ENCODE results near the gene RINT1.

The RINT1 gene

DNA sequence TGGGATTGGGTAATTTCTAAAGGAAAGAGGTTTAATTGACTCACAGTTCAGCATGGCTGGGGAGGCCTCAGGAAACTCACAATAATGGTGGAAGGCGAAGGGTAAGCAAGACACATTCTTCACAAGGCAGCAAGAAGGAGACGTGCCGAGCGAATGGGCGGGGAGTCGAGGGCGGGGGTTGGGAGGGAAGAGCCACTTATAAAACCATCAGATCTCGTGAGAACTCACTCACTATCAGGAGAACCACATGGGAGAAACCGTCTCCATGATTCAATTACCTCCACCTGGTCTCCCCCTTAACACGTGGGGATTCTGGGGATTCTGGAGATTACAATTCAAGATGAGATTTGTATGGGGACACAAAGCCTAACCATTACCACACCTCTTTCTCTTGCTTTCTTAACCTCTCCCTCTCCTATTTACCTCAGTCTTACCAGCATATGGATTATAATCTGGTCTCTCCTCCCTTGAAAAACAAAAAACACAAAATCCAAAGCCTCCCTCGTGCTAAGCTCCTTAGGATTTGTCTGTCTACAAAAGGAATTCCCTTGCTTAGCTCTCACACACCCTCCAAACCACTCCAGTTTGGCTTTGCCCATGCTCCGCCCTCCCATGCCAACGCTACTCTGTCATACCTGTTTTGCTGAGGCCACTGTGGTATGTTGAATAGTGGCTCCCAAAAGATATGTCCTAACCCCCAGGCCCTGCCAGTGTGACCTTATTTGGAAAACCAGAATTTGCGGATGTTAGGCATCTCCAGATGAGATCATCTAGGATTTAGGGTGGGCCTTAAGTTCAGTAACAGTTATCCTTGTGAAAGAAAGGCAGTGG is 68.9 kb downstream of the RINT1 start:
- no peak for DNase-seq

DNA sequence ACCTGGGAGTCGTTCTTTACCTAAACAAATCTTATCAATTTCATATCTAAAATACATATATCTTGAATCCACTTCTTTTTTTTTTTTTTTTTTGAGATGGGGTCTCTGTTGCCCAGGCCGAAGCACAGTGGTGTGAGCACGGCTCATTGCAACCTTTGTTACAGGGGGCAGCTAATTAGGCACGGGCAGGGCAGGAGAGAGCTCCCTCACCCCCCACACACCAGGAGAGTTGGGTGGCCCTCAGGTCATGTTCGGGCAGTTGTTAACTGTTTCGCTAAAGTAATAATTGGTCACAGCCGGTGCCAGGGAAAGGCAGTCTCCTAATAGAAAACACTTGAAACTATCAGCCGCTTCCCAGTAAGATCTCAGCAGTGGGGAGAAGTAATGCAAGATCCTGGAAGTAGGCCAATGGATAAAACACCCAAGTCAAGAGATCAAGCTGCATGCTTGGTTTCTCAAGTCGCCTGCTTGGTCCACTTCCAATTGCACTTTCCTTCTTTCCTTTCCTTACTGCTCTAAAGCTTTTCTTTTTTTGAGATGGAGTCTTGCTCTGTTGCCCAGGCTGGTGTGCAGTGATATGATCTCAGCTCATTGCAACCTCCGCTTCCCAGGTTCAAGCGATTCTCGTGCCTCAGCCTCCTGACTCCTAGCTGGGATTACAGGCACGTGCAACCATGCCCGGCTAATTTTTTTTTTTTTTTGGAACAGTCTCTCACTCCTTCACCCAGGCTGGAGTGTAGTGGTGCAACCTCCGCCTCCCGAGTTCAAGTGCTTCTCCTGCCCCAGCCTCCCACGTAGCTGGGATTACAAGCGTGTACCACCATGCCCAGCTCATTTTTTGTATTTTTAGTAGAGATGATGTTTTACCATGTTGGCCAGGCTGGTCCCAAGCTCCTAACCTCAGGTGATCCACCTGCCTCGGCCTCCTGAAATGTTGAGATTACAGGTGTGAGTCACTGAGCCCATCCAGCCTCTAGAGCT is 70.6 kb downstream of the RINT1 start:
- DNase-seq = no peak

GRCh38 chr7:105610165-105610930 is 78.3 kb downstream of the RINT1 start:
- no peak for DNase-seq

DNA sequence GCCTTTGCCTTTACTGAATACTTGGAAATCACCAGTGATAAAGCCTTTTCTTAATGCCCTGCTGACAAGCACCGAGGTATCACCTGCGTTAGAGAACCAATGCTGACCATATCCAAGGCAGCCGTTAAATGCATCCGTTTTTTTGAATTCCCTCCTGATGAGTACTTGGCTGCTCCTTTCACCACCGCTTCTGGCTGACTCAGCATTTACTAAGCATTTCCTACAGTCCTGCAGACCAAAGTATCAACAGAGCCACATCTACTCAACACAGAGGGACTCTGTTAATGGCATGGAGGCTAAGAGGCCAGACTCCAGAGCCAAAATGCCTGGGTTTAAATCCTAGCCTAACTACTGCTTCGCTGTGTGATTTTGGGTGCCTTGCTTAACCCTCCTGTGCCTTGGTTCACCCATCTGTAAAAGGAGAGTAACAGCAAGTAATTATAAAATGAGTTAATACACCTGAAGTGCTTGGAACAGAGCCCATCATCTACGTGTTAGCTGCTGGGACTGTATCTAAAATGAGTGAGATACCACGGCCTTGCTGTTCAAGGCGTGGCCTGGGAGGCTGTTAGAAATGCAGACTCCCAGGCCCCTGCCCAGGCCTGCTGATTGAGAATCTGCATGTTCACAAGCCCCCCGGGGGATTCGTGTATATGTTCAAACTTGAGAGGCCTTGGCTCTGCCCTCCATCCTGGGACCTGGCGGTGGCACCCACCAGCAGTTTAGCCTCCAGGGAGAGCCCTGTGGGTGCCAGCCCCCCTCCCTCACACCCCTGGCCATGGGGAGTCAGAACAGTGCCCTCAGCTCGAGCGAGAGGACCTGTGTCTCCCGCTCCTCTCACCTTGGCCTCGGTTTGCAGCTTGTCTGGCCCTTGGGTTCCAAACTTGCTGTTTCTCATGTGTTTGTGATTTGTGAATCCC is 80.1 kb downstream of the RINT1 start:
- DNase-seq = no peak

DNA sequence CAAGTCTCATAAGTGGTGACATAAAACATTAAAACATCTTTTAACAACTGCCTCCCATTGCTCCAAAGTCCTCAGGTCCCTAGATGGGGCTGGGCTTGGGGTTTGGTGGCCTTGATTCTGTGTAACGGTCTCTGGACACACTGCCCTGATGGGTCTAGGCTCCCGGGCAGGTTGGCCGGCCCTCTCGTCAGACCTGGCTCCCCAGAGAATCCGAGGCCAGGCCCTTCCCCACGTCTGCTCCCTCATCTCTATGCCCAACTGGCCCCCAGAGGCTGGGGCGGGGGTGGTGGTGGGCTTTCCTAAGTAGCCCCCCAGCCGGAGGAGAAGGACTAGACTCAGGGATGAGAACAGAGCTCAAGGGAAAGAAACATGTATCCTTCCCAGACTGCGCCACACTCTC is 80.8 kb downstream of the RINT1 start:
- DNase-seq = no peak

DNA sequence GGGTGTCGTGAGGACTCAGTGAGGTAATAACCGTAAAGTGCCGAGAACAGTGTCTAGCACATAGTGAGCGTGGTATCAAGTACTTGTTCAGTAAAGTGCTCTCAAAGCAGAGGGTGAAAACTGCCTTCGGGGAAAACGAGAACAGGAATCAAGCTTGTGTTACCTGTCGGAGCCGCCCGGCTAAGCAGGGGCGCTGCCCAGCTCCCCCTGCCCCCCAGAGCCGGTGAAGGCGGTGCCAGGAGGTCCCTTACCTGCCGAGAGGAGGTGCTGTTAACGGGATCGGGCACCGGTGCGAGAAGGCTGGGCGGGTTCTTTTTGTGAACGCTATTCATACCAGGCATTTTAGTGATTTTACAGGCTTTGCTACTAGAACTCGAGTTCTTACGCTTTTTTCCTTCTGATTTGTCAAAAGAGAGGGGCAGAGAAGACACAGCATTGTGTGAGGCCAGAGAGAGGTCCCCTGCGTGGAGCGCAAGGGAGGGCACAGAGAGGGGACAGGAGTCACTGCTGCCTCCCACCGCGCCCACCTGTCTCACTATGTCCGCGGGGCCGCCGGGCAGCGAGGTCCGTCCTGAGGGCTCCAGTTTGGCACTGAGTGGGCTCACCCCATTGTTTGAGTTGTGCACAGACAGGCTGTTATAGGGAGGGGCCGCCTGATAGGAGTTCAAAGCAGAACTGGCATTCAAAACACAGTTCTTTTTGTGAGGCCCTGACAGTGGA is 81.8 kb downstream of the RINT1 start:
- DNase-seq = no peak

- no peak for DNase-seq
Measured at GRCh38 chr7:105614341-105614840, 82.4 kb downstream of the RINT1 start.

All from NCI-H446 treated with DMSO at 0.1 percent for 48 hours (cell line).